ENCODE measurements around the gene NTRK3.

NTRK3 gene

DNA sequence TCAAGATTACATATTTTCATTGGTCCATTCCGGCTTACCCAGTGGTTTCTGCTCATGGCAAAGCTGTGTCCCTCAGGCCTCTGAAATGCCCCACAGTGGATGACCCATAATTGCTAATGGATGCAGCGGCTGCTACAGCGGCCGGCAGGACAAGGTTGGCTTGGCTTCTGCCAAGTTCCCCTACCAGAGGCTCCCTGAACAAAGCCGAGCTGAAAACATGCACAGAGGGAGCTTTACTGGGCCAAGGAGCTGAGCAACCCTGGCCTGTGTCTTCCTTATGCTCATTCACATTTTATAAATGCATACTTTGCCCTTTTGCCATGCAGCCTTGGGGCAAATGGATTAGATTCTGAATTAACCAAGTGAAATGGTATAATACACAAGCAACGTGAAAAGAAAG lies 150.5 kb downstream of the NTRK3 start:
- ChIA-PET POLR2A (no interaction called here), CTCF (no interaction called here)
- TF ChIP-seq, protein P1, sequence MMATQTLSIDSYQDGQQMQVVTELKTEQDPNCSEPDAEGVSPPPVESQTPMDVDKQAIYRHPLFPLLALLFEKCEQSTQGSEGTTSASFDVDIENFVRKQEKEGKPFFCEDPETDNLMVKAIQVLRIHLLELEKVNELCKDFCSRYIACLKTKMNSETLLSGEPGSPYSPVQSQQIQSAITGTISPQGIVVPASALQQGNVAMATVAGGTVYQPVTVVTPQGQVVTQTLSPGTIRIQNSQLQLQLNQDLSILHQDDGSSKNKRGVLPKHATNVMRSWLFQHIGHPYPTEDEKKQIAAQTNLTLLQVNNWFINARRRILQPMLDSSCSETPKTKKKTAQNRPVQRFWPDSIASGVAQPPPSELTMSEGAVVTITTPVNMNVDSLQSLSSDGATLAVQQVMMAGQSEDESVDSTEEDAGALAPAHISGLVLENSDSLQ (IDR thresholded peaks at IDR 0.05), result no peak
- no peak for TF ChIP-seq LEF1 (IDR thresholded peaks at IDR 0.05; ENCODE audit: borderline replicate concordance)
- no peak for DNase-seq (ENCODE audit: extremely low spot score)

DNA sequence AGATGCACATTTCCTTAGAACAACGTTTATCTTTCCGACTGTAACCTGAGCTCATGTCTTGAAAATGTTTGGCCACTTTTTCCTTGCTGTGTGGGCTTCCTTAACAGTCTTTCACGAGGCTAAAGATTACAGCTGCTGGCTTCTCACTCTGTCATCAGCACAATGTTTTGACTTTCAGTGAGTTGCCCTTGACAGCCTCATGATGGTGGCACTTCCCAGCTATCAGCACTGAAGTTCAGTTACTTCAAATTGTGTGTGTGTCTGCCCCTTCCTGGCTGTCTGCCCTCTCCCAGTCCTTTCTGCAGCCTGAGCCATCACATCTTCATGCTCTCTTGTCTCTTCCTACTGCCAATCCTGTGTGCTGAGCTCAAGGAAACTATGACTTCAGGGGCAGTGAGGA lies 152.2 kb downstream of the NTRK3 start:
- no peak for TF ChIP-seq CTBP1 (IDR thresholded peaks at IDR 0.05; ENCODE audit: borderline replicate concordance)
- TF ChIP-seq FOXA1 (IDR thresholded peaks at IDR 0.05), result no peak
- TF ChIP-seq ELF4 (IDR thresholded peaks at IDR 0.05), result no peak
- no peak for TF ChIP-seq FOXM1 (IDR thresholded peaks at IDR 0.05; ENCODE audit: borderline replicate concordance)
- TF ChIP-seq TARDBP (IDR thresholded peaks at IDR 0.05), result no peak
- TF ChIP-seq L3MBTL2 (conservative IDR thresholded peaks at IDR 0.05), result no peak
- no peak for TF ChIP-seq NFRKB (IDR thresholded peaks at IDR 0.05)
- TF ChIP-seq SP1 (IDR thresholded peaks at IDR 0.05), result no peak
- TF ChIP-seq BHLHE40 (IDR thresholded peaks at IDR 0.05; ENCODE audit: borderline replicate concordance), result no peak
- TF ChIP-seq, protein P1 (IDR thresholded peaks at IDR 0.05), result no peak
- no peak for TF ChIP-seq HDGF (IDR thresholded peaks at IDR 0.05; ENCODE audit: borderline replicate concordance)
- TF ChIP-seq FOXK2 (IDR thresholded peaks at IDR 0.05), result no peak
- no peak for TF ChIP-seq ZNF384 (IDR thresholded peaks at IDR 0.05)
- no peak for TF ChIP-seq ARNT (IDR thresholded peaks at IDR 0.05)
- TF ChIP-seq LEF1 (IDR thresholded peaks at IDR 0.05; ENCODE audit: borderline replicate concordance), result no peak
- no peak for TF ChIP-seq SUZ12 (IDR thresholded peaks at IDR 0.05)
- ChIA-PET POLR2A (no interaction called here), CTCF (no interaction called here)
- DNase-seq (ENCODE audit: extremely low spot score), result no peak

DNA sequence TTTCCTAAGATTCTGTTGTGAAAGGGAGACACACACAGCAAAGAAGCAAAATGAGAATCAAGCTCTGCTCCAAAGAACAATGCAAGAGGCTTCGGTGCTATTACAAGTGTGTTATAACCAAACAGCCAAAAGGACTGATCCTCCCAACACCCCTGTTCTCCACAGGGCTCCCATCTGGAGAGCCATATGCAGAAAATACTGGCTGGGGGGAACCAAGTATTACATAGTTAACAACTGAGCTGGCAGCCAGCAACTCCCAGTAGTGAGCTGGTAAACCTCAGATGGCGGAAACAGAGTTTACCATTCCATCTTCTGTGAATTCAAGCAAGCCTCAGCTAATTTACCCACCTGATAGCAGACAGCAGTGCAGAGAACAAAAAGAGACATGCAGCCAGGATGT lies 156.4 kb downstream of the NTRK3 start:
- POLR2A ChIA-PET, result no interaction called here
- no peak for TF ChIP-seq TARDBP (IDR thresholded peaks at IDR 0.05)
- no peak for TF ChIP-seq BHLHE40 (IDR thresholded peaks at IDR 0.05; ENCODE audit: borderline replicate concordance)
- no peak for TF ChIP-seq ELF4 (IDR thresholded peaks at IDR 0.05)
- no peak for TF ChIP-seq FOXA1 (IDR thresholded peaks at IDR 0.05)
- TF ChIP-seq ARNT (IDR thresholded peaks at IDR 0.05), result no peak
- TF ChIP-seq CTBP1 (IDR thresholded peaks at IDR 0.05; ENCODE audit: borderline replicate concordance), result no peak
- TF ChIP-seq FOXM1 (IDR thresholded peaks at IDR 0.05; ENCODE audit: borderline replicate concordance), result no peak
- TF ChIP-seq HDGF (IDR thresholded peaks at IDR 0.05; ENCODE audit: borderline replicate concordance), result no peak
- TF ChIP-seq L3MBTL2 (conservative IDR thresholded peaks at IDR 0.05), result no peak
- no peak for TF ChIP-seq SUZ12 (IDR thresholded peaks at IDR 0.05)
- TF ChIP-seq SP1 (IDR thresholded peaks at IDR 0.05), result no peak
- TF ChIP-seq NFRKB (IDR thresholded peaks at IDR 0.05), result no peak
- no peak for TF ChIP-seq ZNF384 (IDR thresholded peaks at IDR 0.05)
- TF ChIP-seq FOXK2 (IDR thresholded peaks at IDR 0.05), result no peak
- CTCF ChIA-PET, result no interaction called here
- DNase-seq (ENCODE audit: extremely low spot score), result no peak

DNA sequence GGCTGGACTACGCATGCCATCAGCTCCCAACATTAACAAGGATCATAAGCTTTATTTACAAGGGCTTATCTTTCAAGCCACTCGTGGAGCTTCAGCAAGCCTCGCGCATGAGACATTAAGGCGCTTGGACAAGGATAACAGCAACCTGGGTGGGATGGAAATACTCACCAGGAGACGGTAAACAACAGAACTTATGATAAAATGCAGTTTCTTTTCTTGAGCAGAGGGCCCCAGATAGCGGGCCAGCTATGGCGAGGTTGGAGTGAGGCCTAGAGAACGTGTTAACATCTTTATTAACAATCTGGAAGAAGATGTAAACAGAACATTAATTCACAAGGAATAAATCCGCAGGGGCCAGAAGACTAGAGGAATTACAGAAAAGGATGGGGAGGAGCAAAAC lies 158.2 kb downstream of the NTRK3 start:
- ChIA-PET CTCF (no interaction called here), POLR2A (no interaction called here)
- no peak for DNase-seq (ENCODE audit: extremely low spot score)
- TF ChIP-seq SUZ12 (IDR thresholded peaks at IDR 0.05) (no peak), FOXM1 (IDR thresholded peaks at IDR 0.05; ENCODE audit: borderline replicate concordance) (no peak), SP1 (IDR thresholded peaks at IDR 0.05) (no peak), ELF4 (IDR thresholded peaks at IDR 0.05) (no peak), CTBP1 (IDR thresholded peaks at IDR 0.05; ENCODE audit: borderline replicate concordance) (no peak)

DNA sequence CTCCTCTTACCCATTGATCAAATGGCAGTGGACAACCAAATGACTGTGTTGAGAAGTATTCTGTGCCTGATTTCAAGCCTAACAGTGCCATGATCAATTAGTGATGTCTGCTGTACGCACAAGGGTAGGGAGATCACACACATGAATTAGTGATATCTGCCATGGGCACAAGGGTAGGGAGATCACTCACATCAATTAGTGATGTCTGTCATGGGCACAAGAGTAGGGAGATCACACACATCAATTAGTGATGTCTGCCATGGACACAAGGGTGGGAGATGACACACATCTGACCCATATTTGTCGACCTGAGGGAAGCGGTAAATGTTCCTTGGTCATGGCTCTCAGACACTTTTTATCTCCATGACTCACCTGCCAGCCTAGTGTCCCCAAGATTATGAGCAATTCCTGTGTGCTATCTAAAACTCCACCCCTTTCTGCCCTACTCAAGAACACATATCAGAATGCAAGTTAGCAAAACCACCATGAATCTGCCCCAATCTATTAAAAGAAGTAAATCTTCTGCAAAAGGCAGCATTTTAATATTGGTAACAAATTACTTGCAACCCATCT lies 165.0 kb downstream of the NTRK3 start:
- CTCF ChIA-PET, result no interaction called here
- POLR2A ChIA-PET, result no interaction called here
- no peak for TF ChIP-seq FOXA1 (IDR thresholded peaks at IDR 0.05)
- no peak for DNase-seq (ENCODE audit: extremely low spot score)

DNA sequence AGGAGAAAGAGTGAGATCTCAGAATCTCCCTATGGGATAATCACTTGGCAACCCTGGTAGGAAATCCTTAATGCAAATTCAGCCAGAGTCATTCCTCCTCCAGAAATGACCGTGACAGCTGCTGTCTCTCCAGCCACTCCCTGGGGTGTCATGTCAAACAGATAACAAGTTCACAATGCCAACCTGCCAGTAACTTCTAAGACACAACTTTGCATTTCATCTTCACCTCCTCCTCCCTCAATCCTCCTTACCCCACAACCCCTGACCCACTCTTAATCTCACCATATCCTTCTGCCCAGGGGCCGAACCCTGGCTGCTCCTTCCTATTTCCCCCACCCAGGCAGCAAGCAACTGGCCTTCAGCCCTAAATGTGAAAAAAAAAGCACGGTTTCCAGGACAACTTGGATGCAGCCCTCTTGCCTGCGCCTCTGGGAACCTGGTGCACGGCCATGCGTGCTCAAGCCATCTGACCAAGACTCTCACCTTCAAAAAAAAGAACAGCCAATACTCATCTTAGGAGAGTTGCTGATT lies 166.0 kb downstream of the NTRK3 start:
- no peak for DNase-seq (ENCODE audit: extremely low spot score)
- CTCF ChIA-PET, result no interaction called here
- POLR2A ChIA-PET, result no interaction called here
- no peak for TF ChIP-seq FOXA1 (IDR thresholded peaks at IDR 0.05)
- TF ChIP-seq ARNT (IDR thresholded peaks at IDR 0.05), result no peak
- TF ChIP-seq HDGF (IDR thresholded peaks at IDR 0.05; ENCODE audit: borderline replicate concordance), result no peak
- TF ChIP-seq, protein P1 (IDR thresholded peaks at IDR 0.05), result no peak
- TF ChIP-seq L3MBTL2 (conservative IDR thresholded peaks at IDR 0.05), result no peak
- no peak for TF ChIP-seq FOXM1 (IDR thresholded peaks at IDR 0.05; ENCODE audit: borderline replicate concordance)
- no peak for TF ChIP-seq LEF1 (IDR thresholded peaks at IDR 0.05; ENCODE audit: borderline replicate concordance)
- no peak for TF ChIP-seq NFRKB (IDR thresholded peaks at IDR 0.05)
- TF ChIP-seq FOXK2 (IDR thresholded peaks at IDR 0.05), result no peak
- TF ChIP-seq BHLHE40 (IDR thresholded peaks at IDR 0.05; ENCODE audit: borderline replicate concordance), result no peak
- TF ChIP-seq TARDBP (IDR thresholded peaks at IDR 0.05), result no peak
- no peak for TF ChIP-seq SUZ12 (IDR thresholded peaks at IDR 0.05)
- no peak for TF ChIP-seq ZNF384 (IDR thresholded peaks at IDR 0.05)
- no peak for TF ChIP-seq ELF4 (IDR thresholded peaks at IDR 0.05)
- TF ChIP-seq CTBP1 (IDR thresholded peaks at IDR 0.05; ENCODE audit: borderline replicate concordance), result no peak
- TF ChIP-seq SP1 (IDR thresholded peaks at IDR 0.05), result no peak

DNA sequence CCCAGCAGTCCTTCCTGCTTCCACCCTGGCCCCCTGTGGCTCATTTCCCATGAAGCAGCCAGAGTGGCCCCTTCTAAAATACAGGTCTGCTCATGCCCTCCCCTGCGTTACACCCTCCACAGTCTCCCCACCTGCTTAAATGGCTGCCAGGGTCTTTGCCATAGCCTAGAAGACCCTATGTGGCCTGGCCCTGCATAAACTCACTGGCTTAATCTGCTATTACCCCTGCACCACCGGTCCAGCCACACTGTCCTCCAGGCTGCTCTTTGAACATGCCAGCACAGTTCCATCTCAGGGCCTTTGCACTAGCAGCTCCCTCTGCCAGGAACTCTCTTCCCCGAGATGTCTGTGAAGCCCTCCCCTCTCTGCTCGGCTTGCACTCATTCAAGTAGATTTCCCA lies 166.8 kb downstream of the NTRK3 start:
- POLR2A ChIA-PET, result no interaction called here
- no peak for DNase-seq (ENCODE audit: extremely low spot score)
- TF ChIP-seq, protein P1 (IDR thresholded peaks at IDR 0.05), result no peak
- TF ChIP-seq FOXK2 (IDR thresholded peaks at IDR 0.05) (no peak), L3MBTL2 (conservative IDR thresholded peaks at IDR 0.05) (no peak), LEF1 (IDR thresholded peaks at IDR 0.05; ENCODE audit: borderline replicate concordance) (no peak), FOXA1 (IDR thresholded peaks at IDR 0.05) (no peak), TARDBP (IDR thresholded peaks at IDR 0.05) (no peak), CTBP1 (IDR thresholded peaks at IDR 0.05; ENCODE audit: borderline replicate concordance) (no peak)
- CTCF ChIA-PET, result no interaction called here

Data from HEK293T (cell line).